ENCODE data around the gene HECTD4.
A peak's percentile ranks its signal among the peaks of the same experiment; 100 is the strongest.

Gene HECTD4

DNA sequence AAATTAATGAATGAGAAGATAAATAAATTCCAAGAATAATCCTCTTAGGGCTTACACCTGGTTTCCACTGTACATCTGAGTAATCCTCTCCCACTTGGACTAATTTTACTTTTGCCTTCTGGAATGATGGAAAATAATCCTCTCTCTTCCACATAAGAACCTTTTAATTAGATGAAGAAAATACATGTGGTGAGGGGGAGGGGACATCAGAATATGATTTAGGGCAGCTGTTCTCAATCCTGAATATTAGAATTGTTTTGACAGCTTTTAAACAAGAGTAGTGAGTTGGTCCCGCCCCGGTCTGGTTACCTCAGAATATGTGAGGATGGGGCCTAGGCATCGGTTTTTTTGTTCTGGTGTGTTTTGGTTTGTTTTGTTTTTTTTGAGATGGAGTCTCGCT is 51.5 kb downstream of the HECTD4 start:
- TF ChIP-seq, protein P1, sequence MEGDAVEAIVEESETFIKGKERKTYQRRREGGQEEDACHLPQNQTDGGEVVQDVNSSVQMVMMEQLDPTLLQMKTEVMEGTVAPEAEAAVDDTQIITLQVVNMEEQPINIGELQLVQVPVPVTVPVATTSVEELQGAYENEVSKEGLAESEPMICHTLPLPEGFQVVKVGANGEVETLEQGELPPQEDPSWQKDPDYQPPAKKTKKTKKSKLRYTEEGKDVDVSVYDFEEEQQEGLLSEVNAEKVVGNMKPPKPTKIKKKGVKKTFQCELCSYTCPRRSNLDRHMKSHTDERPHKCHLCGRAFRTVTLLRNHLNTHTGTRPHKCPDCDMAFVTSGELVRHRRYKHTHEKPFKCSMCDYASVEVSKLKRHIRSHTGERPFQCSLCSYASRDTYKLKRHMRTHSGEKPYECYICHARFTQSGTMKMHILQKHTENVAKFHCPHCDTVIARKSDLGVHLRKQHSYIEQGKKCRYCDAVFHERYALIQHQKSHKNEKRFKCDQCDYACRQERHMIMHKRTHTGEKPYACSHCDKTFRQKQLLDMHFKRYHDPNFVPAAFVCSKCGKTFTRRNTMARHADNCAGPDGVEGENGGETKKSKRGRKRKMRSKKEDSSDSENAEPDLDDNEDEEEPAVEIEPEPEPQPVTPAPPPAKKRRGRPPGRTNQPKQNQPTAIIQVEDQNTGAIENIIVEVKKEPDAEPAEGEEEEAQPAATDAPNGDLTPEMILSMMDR (IDR thresholded peaks at IDR 0.05; ENCODE audit: low read depth, low read length): no peak
- DNase-seq (ENCODE audit: low read depth in 2 of 2): no peak
- H3K4me3 ChIP-seq (replicated peaks in 1 of 2; ENCODE audit: low read depth in 2 of 2, low read length in 2 of 2): no peak overlapping the region

DNA sequence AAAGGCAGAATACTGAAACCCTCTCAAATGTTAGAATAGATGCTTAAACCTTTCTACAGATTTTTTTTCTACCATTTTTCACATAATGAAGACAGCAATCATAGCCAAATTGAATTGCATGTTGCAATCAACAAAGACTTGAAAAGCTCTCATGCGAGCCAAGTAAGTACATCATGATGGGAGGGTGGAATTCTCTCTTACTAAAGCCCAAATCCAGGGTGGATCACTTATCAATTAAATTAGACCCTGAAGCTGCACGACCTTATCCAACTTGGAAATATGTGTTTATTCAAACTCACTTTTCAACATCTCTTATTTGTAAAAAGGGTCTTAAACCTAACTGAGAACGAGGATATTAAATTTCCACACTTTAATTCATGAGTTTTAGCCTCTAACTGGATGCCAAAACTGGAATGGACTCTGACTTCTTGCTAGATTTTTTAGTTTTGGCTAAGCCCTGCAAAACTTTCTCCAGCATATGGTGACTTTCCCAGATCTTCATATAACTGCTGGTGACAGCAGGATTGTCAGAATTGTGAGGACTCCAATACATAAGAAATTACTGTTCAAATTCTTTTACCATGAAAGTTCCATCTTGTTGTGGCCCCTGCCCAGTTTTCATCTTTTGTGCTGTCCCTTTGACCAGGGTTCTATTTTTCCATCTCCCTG is 53.6 kb downstream of the HECTD4 start:
- no peak overlapping the region for H3K4me3 ChIP-seq (replicated peaks in 1 of 2; ENCODE audit: low read depth in 2 of 2, low read length in 2 of 2)
- peak in 1 of 2 donors; percentile 34 for DNase-seq (ENCODE audit: low read depth in 2 of 2)
- TF ChIP-seq, protein P1 (IDR thresholded peaks at IDR 0.05; ENCODE audit: low read depth, low read length): no peak

DNA sequence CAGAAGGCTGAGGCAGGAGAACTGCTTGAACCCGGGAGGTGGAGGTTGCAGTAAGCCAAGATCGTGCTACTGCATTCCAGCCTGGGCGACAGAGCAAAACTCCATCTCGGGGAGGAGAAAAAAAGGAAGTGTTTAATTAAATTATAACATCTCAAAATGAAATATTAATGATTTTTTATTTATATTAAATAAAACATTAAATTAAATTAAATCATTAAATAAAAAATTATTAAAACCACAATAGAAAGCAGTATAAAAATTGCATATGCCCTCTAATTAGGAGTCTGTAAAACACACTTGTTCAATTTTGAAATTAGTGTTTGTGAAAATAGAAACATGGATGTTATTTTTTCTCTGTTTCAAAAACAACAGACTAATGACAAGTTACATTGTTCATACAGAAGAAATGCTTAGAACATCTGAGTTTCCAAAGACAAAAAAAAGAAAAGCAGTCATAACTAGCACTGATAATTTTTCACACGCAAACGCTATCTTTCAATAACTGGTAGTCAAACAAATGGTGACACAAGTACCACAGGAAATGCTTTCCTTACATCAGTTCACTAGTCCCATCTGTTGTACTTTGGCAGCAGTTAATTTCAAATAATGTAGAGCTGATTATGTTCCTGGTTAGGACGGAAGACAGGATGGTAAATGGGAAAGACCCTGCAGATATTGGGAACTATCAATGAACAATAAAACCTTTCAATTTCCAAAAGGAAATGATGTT is 54.9 kb downstream of the HECTD4 start:
- no peak for DNase-seq (ENCODE audit: low read depth in 2 of 2)
- no peak overlapping the region for H3K4me3 ChIP-seq (replicated peaks in 1 of 2; ENCODE audit: low read depth in 2 of 2, low read length in 2 of 2)
- TF ChIP-seq, protein P1 (IDR thresholded peaks at IDR 0.05; ENCODE audit: low read depth, low read length): no peak

DNA sequence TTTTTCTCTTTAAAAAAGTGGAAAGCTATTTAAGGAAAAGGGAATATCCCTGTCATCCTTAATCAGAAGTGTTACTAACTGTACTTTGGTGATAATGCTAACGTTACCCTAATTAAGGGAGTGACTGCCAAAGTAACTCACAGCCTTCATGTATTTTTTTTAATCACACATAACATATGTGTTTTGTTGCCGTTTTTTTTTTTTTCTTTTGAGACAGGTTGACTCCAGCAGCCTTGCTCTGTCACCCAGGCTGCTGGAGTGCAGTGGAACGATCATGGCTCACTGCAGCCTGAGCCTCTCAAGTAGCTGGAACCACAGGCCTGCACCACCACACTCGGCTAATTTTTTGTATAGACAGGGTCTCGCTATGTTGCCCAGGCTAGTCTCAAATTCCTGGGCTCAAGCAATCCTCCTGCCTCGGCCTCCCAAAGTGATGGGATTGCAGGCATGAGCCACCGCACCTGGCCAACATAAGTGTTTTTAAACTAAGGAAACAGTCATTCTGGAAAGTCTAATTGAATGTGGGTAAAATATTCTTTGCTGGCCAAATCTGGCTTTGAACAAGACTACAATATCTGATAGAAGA is 56.5 kb downstream of the HECTD4 start:
- no peak for DNase-seq (ENCODE audit: low read depth in 2 of 2)
- TF ChIP-seq, protein P1 (IDR thresholded peaks at IDR 0.05; ENCODE audit: low read depth, low read length): no peak
- no peak overlapping the region for H3K4me3 ChIP-seq (replicated peaks in 1 of 2; ENCODE audit: low read depth in 2 of 2, low read length in 2 of 2)

DNA sequence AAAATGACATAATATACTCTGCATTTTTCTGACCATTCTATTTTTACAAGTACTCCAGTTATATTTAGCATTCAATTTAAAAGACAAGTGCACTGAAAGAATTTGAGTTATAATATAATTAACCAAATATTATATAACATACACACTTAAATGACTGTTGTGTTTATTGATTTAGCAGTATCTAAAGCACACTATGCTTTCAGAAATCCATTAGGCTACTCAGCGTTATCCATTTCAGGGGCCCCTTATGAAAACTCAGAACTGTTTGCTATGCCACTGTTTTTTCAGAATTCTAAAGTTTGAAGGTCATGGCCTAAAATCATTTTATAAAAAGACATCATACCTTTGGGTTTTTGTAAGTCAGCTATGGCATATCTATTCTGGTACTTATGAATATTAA is 57.1 kb downstream of the HECTD4 start:
- DNase-seq (ENCODE audit: low read depth in 2 of 2): no peak
- TF ChIP-seq, protein P1 (IDR thresholded peaks at IDR 0.05; ENCODE audit: low read depth, low read length): no peak
- H3K4me3 ChIP-seq (replicated peaks in 1 of 2; ENCODE audit: low read depth in 2 of 2, low read length in 2 of 2): no peak overlapping the region

DNA sequence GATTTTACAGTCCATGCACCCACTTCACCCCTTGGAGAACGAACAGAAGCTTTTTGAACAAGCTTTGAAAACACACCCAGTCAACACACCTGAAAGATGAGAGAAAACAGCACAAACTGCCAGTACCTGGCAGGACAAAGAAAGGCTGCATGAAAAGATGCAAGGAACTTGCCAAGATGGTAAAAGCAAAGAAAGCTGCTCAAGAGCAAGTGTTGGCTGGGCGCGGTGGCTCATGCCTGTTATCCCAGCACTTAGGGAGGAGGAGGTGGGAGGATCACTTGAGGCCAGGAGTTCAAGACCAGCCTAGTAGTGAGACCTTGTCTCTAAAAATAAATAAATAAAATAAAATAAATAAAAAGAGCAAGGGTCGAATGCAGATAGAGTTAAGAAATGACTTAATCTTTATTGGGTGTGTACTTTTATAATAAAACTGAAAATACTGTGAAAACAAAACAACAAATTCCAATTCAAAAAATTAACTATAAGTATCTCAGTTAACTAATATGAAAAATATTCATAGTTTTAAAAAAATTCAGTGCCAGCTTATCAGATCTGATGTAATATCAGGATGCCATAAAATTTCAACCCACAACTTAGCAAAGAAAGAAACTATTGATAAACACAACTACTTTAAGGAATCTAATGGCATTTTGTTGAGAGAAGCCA is 59.2 kb downstream of the HECTD4 start:
- DNase-seq (ENCODE audit: low read depth in 2 of 2): no peak
- TF ChIP-seq, protein P1 (IDR thresholded peaks at IDR 0.05; ENCODE audit: low read depth, low read length): no peak
- no peak overlapping the region for H3K4me3 ChIP-seq (replicated peaks in 1 of 2; ENCODE audit: low read depth in 2 of 2, low read length in 2 of 2)
